Uterus (tissue), 4 donors: ENCODE data around the gene RNASE11. TPM values are rescaled to one million over a fixed set of nuclear protein-coding genes. Genes with fewer than 3 reads are reported as not detected.
"Not testable (repeated sequence)": the region's sequence is repeated elsewhere in the genome, so short reads cannot be mapped to it uniquely, and the experiment has no call there.

ENCODE experiments used
- DNase-seq, 2 donors: peaks; one replicate each; pipeline ENCODE4 v3.0.0-alpha.2; 2019 to 2020
- H3K27ac ChIP-seq, 2 donors: fragments of 200-600 bp; sonication (generic); 1 replicate in 1 of 2; 2 replicates in 1 of 2; pipeline ENCODE4 v1.5.1; 2016 to 2018
- H3K27me3 ChIP-seq, 2 donors: fragments of 200-600 bp; sonication (generic); one replicate each; pipeline ENCODE4 v1.5.1; 2018 to 2019; ENCODE audit warnings: control low read depth in 1 of 2
- H3K36me3 ChIP-seq, 2 donors: fragments of 200-600 bp; sonication (generic); one replicate each; pipeline ENCODE4 v1.5.1; 2019; ENCODE audit warnings: control low read depth in 1 of 2
- H3K4me1 ChIP-seq, 2 donors: fragments of 200-600 bp; sonication (generic); one replicate each; pipeline ENCODE4 v1.5.1; 2018 to 2019; ENCODE audit warnings: control low read depth in 1 of 2
- H3K4me3 ChIP-seq, 2 donors: fragments of 200-600 bp; sonication (generic); 1 replicate in 1 of 2; 2 replicates in 1 of 2; pipeline ENCODE4 v1.5.1; 2018 to 2019; ENCODE audit warnings: mild to moderate bottlenecking in 1 of 2
- H3K9me3 ChIP-seq, 2 donors: fragments of 200-600 bp; sonication (generic); one replicate each; pipeline ENCODE4 v1.5.1; 2019; ENCODE audit warnings: control low read depth in 1 of 2
- POLR2A ChIP-seq, 2 donors: fragments of 450-650 bp; IDR thresholded peaks; one replicate each; pipeline ENCODE4 v1.6.1; 2016; ENCODE audit warnings: antibody characterized with exemption in 2 of 2, mild to moderate bottlenecking in 1 of 2, moderate library complexity in 1 of 2
- intact Hi-C: fragments of 100-400 bp; cut with DNase I; formaldehyde crosslinking; loops from one replicate; pipeline ENCODE4 v1.15.1; 2023; ENCODE audit warnings: low total_unique reads
- total RNA-seq, 4 donors: library from RNA; depleted of rRNA in 3 of 4; stranded (reverse); fragments of >200 nt in 3 of 4; gene quantifications; one replicate each; pipeline versions ENCODE4 v1.1.0 to v1.2.4, GENCODE V29; 2014 to 2023
- TF ChIP-seq, protein P1 (sequence below), 4 experiments: fragments of 200-600 bp in 2 of 4; fragments of 450-650 bp in 2 of 4; sonication (generic) in 2 of 4; IDR thresholded peaks; one replicate each; pipeline ENCODE4 v1.5.1; 2016 to 2019; ENCODE audit warnings: antibody characterized with exemption in 4 of 4, mild to moderate bottlenecking in 2 of 4, moderate library complexity in 1 of 4
- donor health status: DM: yes; HTN: yes; CAD: no.

RNASE11 gene
- total RNA-seq, 4 donors from 2014 or later, result not detected

DNA sequence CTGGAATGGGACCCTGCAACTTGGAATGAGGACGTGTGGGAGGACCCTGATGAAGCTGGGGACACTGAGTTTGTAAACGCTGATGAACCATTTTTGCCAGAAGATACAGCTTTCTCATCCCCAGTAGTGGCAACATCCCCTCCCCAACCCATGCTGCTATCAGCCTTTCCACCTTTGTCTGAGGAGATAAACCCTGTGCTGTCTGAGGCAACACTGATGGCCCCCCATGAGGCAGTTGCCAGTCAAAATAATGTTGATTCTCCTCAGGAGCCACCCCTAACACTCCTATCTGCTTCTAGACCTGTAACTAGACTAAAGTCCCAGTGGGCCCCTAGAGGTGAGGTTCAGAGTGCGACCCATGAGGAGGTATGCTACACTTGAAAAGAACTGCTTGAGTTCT, 19.4 kb downstream of the RNASE11 start:
- no peak for DNase-seq
- no peaks in the 10 kb centered on the region for H3K27me3 ChIP-seq
- no peaks in the 10 kb centered on the region for H3K36me3 ChIP-seq
- intact Hi-C loops, result no loop called here
- H3K4me1 ChIP-seq, result no peaks in the 10 kb centered on the region
- no peaks in the 10 kb centered on the region for H3K9me3 ChIP-seq
- no peak overlapping the region for H3K4me3 ChIP-seq
- TF ChIP-seq POLR2A (IDR thresholded peaks at IDR 0.05), result no peak
- TF ChIP-seq, protein P1, sequence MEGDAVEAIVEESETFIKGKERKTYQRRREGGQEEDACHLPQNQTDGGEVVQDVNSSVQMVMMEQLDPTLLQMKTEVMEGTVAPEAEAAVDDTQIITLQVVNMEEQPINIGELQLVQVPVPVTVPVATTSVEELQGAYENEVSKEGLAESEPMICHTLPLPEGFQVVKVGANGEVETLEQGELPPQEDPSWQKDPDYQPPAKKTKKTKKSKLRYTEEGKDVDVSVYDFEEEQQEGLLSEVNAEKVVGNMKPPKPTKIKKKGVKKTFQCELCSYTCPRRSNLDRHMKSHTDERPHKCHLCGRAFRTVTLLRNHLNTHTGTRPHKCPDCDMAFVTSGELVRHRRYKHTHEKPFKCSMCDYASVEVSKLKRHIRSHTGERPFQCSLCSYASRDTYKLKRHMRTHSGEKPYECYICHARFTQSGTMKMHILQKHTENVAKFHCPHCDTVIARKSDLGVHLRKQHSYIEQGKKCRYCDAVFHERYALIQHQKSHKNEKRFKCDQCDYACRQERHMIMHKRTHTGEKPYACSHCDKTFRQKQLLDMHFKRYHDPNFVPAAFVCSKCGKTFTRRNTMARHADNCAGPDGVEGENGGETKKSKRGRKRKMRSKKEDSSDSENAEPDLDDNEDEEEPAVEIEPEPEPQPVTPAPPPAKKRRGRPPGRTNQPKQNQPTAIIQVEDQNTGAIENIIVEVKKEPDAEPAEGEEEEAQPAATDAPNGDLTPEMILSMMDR (IDR thresholded peaks at IDR 0.05), result no peak
- no peak overlapping the region for H3K27ac ChIP-seq

DNA sequence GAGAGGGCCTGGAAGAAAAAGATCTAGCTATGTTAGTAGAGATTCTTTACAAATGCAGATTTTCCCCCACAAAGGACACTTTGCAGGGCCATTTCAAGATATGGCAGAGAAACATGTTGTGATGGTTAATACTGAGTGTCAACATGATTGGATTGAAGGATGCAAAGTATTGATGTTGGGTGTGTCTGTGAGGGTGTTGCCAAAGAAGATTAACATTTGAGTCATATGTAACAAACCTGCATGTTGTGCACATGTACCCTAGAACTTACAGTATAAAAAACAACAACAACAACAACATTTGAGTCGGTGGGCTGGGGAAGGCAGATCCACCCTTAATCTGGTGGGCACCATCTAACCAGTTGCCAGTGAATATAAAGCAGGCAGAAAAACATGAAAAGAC, 20.6 kb downstream of the RNASE11 start:
- H3K4me3 ChIP-seq, intact Hi-C loops, H3K36me3 ChIP-seq, H3K4me1 ChIP-seq, H3K27ac ChIP-seq, DNase-seq, H3K27me3 ChIP-seq, H3K9me3 ChIP-seq: not testable (repeated sequence)

DNA sequence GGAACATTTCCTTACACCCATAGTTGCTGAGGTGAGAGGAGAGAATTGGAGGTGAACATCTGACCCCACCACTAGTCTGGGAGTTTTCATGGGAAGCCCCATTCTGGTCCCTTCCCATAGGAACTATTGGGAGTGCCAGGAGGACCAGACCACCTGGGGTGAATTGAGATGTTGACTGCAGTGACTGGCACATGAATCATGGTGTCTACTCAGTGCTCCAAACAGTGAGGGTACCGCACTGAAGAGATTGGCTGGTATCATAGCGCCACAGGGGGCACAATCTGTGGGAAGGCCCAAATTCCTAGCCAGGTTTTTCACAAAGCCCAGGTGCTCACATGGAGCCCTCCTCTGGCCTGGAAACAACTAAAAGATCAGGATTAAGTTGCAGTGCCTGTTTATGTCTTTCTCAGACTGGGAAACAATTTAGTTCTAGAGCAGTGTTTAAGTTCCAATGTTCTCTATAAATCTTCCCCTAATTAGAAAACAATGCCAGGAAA, 23.3 kb downstream of the RNASE11 start:
- H3K4me3 ChIP-seq, result no peak overlapping the region
- H3K4me1 ChIP-seq, result no peaks in the 10 kb centered on the region
- DNase-seq, result no peak
- intact Hi-C loops, result no loop called here
- no peak for TF ChIP-seq POLR2A (IDR thresholded peaks at IDR 0.05)
- TF ChIP-seq, protein P1 (IDR thresholded peaks at IDR 0.05), result no peak
- H3K27me3 ChIP-seq, result no peaks in the 10 kb centered on the region
- H3K9me3 ChIP-seq, result no peaks in the 10 kb centered on the region
- H3K27ac ChIP-seq, result no peak overlapping the region
- H3K36me3 ChIP-seq, result no peaks in the 10 kb centered on the region

DNA sequence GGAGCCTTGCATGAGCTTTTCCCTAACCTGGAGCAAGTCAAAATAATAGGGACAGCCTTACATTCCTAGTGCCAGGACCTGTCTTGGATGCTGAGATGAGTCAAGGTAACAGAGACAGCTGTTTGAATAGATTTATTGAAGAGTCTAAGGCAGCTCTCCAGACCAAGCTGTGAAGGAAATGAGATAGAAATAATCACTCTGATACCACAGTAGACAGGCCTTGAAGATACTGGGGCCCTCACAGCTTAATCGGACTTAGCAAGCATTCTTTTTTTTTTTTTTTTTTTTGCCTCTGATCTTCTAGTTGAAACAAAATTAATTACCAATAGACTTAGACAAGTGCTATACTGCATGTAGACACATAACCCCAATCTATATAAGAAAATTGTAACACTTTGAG, 23.8 kb downstream of the RNASE11 start:
- Histone ChIP-seq H3K27me3 (no peaks in the 10 kb centered on the region), H3K4me3 (no peak overlapping the region), H3K9me3 (no peaks in the 10 kb centered on the region), H3K4me1 (no peaks in the 10 kb centered on the region), H3K27ac (no peak overlapping the region), H3K36me3 (no peaks in the 10 kb centered on the region)
- no peak for DNase-seq
- TF ChIP-seq, protein P1 (IDR thresholded peaks at IDR 0.05), result no peak
- no peak for TF ChIP-seq POLR2A (IDR thresholded peaks at IDR 0.05)
- intact Hi-C loops, result no loop called here

DNA sequence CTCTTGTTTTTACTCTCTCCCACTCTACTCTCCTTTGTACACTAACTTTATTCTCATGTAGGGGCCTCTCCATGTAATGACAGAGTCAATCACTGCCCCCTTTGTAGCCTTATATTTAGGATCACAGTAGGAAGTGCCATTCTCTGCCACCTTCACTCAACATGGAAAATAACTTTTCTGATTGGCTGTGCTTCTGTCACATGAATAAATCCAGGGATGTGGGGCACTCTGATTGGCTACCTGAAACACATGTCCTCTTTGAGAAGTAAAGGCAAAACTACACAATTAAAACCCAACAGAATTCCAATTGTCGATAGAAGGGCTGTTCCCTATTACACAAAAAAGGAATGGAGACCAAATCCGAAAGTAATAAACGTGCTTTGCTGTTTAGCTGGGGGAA, 26.8 kb downstream of the RNASE11 start, which contains the start of gene RNASE9:
RNASE9 (minus strand) TSS at position 87 of the 400 bp plus-strand sequence.
- intact Hi-C loops, result no loop called here
- Histone ChIP-seq H3K9me3 (no peaks in the 10 kb centered on the region), H3K36me3 (no peaks in the 10 kb centered on the region), H3K27me3 (no peaks in the 10 kb centered on the region), H3K4me1 (no peaks in the 10 kb centered on the region), H3K27ac (no peak within 1 kb of the TSS), H3K4me3 (no peak within 1 kb of the TSS)
- DNase-seq, result no peak
- no peak for TF ChIP-seq POLR2A (IDR thresholded peaks at IDR 0.05)
- TF ChIP-seq, protein P1 (IDR thresholded peaks at IDR 0.05), result no peak

GRCh38 chr14:20559461-20559904, 28.3 kb downstream of the RNASE11 start:
- Histone ChIP-seq H3K4me3 (no peak overlapping the region), H3K27ac (no peak overlapping the region), H3K36me3 (no peaks in the 10 kb centered on the region), H3K4me1 (no peaks in the 10 kb centered on the region), H3K9me3 (no peaks in the 10 kb centered on the region), H3K27me3 (no peaks in the 10 kb centered on the region)
- intact Hi-C loops, result no loop called here
- no peak for DNase-seq
- TF ChIP-seq POLR2A (IDR thresholded peaks at IDR 0.05), result no peak
- TF ChIP-seq, protein P1 (IDR thresholded peaks at IDR 0.05), result no peak
